Measurements from ENCODE around the gene DHX16. TPM values are rescaled to one million over a fixed set of nuclear protein-coding genes. Genes with fewer than 3 reads are reported as not detected.

DHX16 gene
- total RNA-seq, 1 experiment from 2014 or later, result 34.8 TPM

DNA sequence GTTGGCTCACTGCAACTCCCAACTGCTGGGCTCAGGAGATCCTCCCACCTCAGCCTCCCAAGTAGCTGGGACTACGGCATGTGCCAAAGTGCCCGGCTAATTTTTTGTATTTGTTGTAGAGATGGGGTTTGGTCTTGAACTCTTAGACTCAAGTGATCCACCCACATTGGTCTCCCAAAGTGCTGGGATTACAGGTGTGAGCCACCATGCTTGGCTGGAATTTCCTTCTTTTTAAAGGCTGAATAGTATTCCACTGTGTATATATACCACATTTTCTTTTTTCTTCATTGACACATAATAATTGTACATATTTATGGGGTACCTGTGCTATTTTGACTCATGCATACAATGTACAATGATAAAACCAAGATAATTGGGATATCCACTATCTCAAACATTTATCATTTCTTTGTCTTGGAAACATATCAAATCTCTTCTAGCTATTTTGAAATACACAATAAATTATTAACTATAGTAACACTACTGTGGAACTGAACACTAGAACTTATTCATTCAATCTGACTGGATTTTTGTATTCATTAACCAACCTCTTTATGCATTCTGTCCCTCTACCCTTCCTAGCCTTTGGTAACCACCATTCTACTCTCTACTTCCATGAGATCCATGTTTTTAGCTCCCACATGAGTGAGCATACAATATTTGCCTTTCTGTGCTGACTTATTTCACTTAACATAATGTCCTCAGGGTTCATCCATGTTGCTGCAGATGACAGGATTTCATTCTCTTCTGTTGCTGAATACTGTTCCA, 36.5 kb upstream of the DHX16 start:
- no peaks in the 10 kb centered on the region for H3K27me3 ChIP-seq (ENCODE audit: insufficient read depth, low read length)
- no peak overlapping the region for H2BK120ac ChIP-seq (ENCODE audit: low read depth, low read length, poor library complexity, severe bottlenecking)
- no peak overlapping the region for H3K4me2 ChIP-seq (ENCODE audit: insufficient read depth, insufficient read length, low read length)
- H3K4me3 Mint-ChIP-seq, result no peak overlapping the region
- no peak overlapping the region for H4K5ac ChIP-seq (ENCODE audit: insufficient read length, low read depth, low read length)
- H3K23ac ChIP-seq (ENCODE audit: insufficient read length, low read depth, low read length), result no peak overlapping the region
- peaks cover 6 to 7% of the 10 kb centered on the region in 2 experiments for H3K4me1 Mint-ChIP-seq
- no peaks in the 10 kb centered on the region for H3K9me3 Mint-ChIP-seq
- no peaks in the 10 kb centered on the region for H3K9me3 ChIP-seq (ENCODE audit: control insufficient read depth, low read depth, low read length)
- no peak overlapping the region for H3K9ac ChIP-seq (ENCODE audit: extremely low read depth, insufficient read length, low read length)
- WGBS (ENCODE audit: extremely low coverage, insufficient read length, low lambda C conversion rate), result no CpG with 5 or more reads among the region's 2 CpGs
- H4K91ac ChIP-seq (ENCODE audit: insufficient read length, low read depth, low read length), result no peak overlapping the region
- no peaks in the 10 kb centered on the region for H3K79me2 ChIP-seq (ENCODE audit: insufficient read depth, low read length)
- H3K4ac ChIP-seq (ENCODE audit: low read depth, low read length), result no peak overlapping the region
- no peaks in the 10 kb centered on the region for H3K79me1 ChIP-seq (ENCODE audit: insufficient read depth, low read depth, low read length, poor library complexity, severe bottlenecking)
- H3T11ph ChIP-seq (ENCODE audit: low read length), result no peak overlapping the region
- no peak overlapping the region for H3K14ac ChIP-seq (ENCODE audit: insufficient read depth, low read length)
- H3K56ac ChIP-seq (ENCODE audit: insufficient read length, low read depth, low read length), result no peak overlapping the region
- H4K8ac ChIP-seq (replicated peaks; ENCODE audit: insufficient read length, low read depth, low read length), result no peak overlapping the region
- H3K4me1 ChIP-seq (ENCODE audit: insufficient read depth, low read length), result no peaks in the 10 kb centered on the region
- H3K36me3 Mint-ChIP-seq (ENCODE audit: insufficient read depth in 1 of 3, low read depth in 3 of 3), result peaks cover 68 to 87% (median 79%) of the 10 kb centered on the region in 3 experiments; a peak in 6 of 7 replicates
- H2BK5ac ChIP-seq (ENCODE audit: insufficient read length, low read length), result no peak overlapping the region
- H2BK12ac ChIP-seq (ENCODE audit: insufficient read length, low read depth, low read length), result no peak overlapping the region
- H3K27me3 Mint-ChIP-seq (ENCODE audit: low read depth), result no peaks in the 10 kb centered on the region
- no peaks in the 10 kb centered on the region for H4K20me1 ChIP-seq (ENCODE audit: control insufficient read depth, insufficient read depth, insufficient read length)
- H2BK20ac ChIP-seq (ENCODE audit: low read depth, low read length, poor library complexity, severe bottlenecking), result no peak overlapping the region
- no peak overlapping the region for H3K18ac ChIP-seq (ENCODE audit: insufficient read length, low read depth, low read length)
- DNase-seq, result no peak
- no peak overlapping the region for H3K27ac ChIP-seq (ENCODE audit: insufficient read length, low read depth, low read length)
- no peak overlapping the region for H2AFZ ChIP-seq (ENCODE audit: low read length)
- TF ChIP-seq CTCF (conservative IDR thresholded peaks at IDR 0.05), result no peak
- no peak overlapping the region for H3K27ac Mint-ChIP-seq
- no peak overlapping the region for H2BK15ac ChIP-seq (ENCODE audit: low read depth, low read length)
- H2AK5ac ChIP-seq (ENCODE audit: insufficient read length, low read length), result no peak overlapping the region
- no peaks in the 10 kb centered on the region for H3K23me2 ChIP-seq (ENCODE audit: insufficient read length, low read depth, low read length, poor library complexity, severe bottlenecking)

All from H9 (cell line).